Measurements from ENCODE around the gene ZNF385A.
"Not testable (repeated sequence)": the region's sequence is repeated elsewhere in the genome, so short reads cannot be mapped to it uniquely, and the experiment has no call there.

The ZNF385A gene

DNA sequence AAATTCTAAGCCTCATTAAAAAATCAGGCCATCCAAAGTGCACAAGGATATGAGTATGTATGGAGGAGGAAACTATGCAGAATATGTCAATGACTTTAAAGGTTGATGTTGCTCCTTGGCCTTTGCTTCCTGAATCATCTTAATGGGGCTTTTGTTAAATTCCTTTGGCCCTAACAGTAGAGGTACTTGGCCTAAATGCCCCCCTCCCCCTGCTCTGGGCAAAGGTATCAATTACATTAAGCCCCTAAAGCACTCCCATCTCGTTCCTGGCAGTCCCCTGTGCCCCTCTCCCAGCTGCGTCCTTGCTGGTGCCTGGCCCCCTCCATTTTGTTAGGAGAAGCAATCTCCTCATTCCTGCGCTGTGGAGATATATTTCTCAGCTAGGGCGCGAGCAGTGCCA, 54.8 kb downstream of the ZNF385A start:
- Histone ChIP-seq H3K9me3 (ENCODE audit: insufficient read depth, low read length, severe bottlenecking) (no peaks in the 10 kb centered on the region), H3K36me3 (ENCODE audit: insufficient read depth, low read length) (peaks cover 8% of the 10 kb centered on the region), H3K4me1 (ENCODE audit: insufficient read depth, low read length) (peaks cover 12% of the 10 kb centered on the region), H2AFZ (ENCODE audit: low read depth, low read length) (no peak overlapping the region), H3K27ac (ENCODE audit: low read length) (no peak overlapping the region), H3K4me3 (ENCODE audit: low read depth in 1 of 2, low read length in 2 of 2) (no peak overlapping the region), H4K20me1 (ENCODE audit: insufficient read depth, low read length) (no peaks in the 10 kb centered on the region), H3K79me2 (ENCODE audit: insufficient read depth, low read length) (peaks cover 78% of the 10 kb centered on the region), H3K27me3 (ENCODE audit: insufficient read depth, low read length, poor library complexity) (no peaks in the 10 kb centered on the region), H3K9ac (ENCODE audit: low read depth, low read length) (no peak overlapping the region), H3K4me2 (ENCODE audit: insufficient read depth, low read length) (no peak overlapping the region)
- ATAC-seq (ENCODE audit: insufficient read depth, low read depth) = no peak
- TF ChIP-seq EZH2 (IDR thresholded peaks at IDR 0.05; ENCODE audit: borderline replicate concordance, low read depth, low read length, severe bottlenecking) = no peak
- TF ChIP-seq, protein P1, sequence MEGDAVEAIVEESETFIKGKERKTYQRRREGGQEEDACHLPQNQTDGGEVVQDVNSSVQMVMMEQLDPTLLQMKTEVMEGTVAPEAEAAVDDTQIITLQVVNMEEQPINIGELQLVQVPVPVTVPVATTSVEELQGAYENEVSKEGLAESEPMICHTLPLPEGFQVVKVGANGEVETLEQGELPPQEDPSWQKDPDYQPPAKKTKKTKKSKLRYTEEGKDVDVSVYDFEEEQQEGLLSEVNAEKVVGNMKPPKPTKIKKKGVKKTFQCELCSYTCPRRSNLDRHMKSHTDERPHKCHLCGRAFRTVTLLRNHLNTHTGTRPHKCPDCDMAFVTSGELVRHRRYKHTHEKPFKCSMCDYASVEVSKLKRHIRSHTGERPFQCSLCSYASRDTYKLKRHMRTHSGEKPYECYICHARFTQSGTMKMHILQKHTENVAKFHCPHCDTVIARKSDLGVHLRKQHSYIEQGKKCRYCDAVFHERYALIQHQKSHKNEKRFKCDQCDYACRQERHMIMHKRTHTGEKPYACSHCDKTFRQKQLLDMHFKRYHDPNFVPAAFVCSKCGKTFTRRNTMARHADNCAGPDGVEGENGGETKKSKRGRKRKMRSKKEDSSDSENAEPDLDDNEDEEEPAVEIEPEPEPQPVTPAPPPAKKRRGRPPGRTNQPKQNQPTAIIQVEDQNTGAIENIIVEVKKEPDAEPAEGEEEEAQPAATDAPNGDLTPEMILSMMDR (IDR thresholded peaks at IDR 0.05; ENCODE audit: borderline replicate concordance, extremely low read depth, low read length, poor library complexity, severe bottlenecking) = no peak
- DNase-seq = no peak

DNA sequence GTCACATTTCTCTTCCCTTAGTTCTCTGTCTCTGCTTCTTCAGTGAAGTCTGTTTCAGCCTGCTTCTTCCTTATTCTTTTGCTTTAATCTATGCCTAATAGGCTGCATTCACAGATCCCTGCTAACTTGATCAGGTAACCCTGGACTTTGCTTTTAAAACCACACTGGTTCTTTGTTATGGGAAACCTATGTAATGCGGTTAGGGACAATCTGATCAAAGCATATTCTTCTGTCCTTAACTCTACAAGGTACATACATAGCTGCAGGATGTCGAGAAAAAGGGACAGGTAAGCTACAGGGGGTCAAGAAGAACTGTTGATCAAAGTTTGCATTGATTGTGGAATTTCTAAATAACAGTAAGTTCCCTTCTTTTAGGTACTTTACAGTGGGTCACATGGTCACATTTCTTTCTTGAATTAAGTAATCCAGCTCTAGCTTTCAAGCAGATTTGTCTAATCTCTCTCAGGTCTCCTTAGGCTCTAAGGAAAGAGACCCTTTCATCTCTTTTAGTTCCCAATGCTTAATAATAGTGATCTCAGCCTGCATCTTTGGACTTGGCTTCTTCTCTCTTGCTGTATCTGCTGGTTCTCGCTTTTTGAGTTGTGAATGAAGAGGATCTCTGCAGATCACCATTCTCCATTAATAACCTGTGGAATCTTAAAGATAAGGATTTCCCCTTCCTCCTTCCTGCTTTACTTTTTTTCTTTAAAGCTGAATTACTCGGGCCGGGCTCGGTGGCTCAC, 55.8 kb downstream of the ZNF385A start:
- ATAC-seq (ENCODE audit: insufficient read depth, low read depth) = no peak
- no peak overlapping the region for H3K27ac ChIP-seq (ENCODE audit: low read length)

DNA sequence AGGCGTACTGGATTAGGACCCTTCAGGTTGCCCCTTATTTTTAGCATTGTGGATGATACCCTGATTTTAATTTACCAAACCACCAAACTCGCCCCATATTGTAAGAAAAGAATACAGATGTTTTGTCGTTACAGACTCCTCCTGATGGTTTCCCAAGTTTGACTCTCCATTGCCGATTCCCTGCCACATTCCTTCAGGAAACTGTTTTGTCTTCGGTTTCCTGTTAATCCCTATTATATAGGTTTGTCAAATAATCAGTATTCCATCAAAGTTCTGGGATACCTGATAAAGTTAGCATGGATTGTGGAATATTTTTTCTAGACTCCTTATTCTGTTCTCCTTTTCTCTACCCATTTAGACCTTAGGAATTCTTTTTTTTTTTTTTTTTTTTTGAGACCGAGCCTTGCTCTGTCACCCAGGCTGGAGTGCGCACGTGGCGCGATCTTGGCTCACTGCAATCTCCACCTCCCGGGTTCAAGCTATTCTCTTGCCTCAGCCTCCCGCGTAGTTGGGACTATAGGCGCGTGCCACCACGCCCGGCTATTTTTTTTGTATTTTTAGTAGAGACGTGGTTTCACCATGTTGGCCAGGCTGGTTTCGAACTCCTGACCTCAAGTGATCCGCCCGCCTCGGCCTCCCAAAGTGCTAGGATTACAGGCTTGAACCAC, 59.0 kb downstream of the ZNF385A start:
- not testable (repeated sequence) for H3K9me3 ChIP-seq (ENCODE audit: insufficient read depth, low read length, severe bottlenecking); H3K36me3 ChIP-seq (ENCODE audit: insufficient read depth, low read length); H3K27me3 ChIP-seq (ENCODE audit: insufficient read depth, low read length, poor library complexity); ATAC-seq (ENCODE audit: insufficient read depth, low read depth); DNase-seq; H4K20me1 ChIP-seq (ENCODE audit: insufficient read depth, low read length)
- Histone ChIP-seq H3K4me1 (ENCODE audit: insufficient read depth, low read length) (peaks cover 19% of the 10 kb centered on the region), H3K27ac (ENCODE audit: low read length) (peak overlapping the region; percentile 58), H3K4me3 (ENCODE audit: low read depth in 1 of 2, low read length in 2 of 2) (peak overlapping the region; percentile 67 to 72), H2AFZ (ENCODE audit: low read depth, low read length) (peak overlapping the region; percentile 81), H3K79me2 (ENCODE audit: insufficient read depth, low read length) (peaks cover 45% of the 10 kb centered on the region), H3K4me2 (ENCODE audit: insufficient read depth, low read length) (peak overlapping the region; percentile 90), H3K9ac (ENCODE audit: low read depth, low read length) (peak overlapping the region; percentile 56)

More for the DNA sequence above, 55.8 kb downstream of the ZNF385A start:
- H3K36me3 ChIP-seq (ENCODE audit: insufficient read depth, low read length) = peaks cover 8% of the 10 kb centered on the region
- no peak overlapping the region for H3K4me3 ChIP-seq (ENCODE audit: low read depth in 1 of 2, low read length in 2 of 2)
- peaks cover 19% of the 10 kb centered on the region for H3K4me1 ChIP-seq (ENCODE audit: insufficient read depth, low read length)
- no peak for DNase-seq
- peaks cover 72% of the 10 kb centered on the region for H3K79me2 ChIP-seq (ENCODE audit: insufficient read depth, low read length)
- H2AFZ ChIP-seq (ENCODE audit: low read depth, low read length) = no peak overlapping the region
- no peaks in the 10 kb centered on the region for H3K9me3 ChIP-seq (ENCODE audit: insufficient read depth, low read length, severe bottlenecking)
- no peak overlapping the region for H3K4me2 ChIP-seq (ENCODE audit: insufficient read depth, low read length)
- H3K27me3 ChIP-seq (ENCODE audit: insufficient read depth, low read length, poor library complexity) = no peaks in the 10 kb centered on the region
- H3K9ac ChIP-seq (ENCODE audit: low read depth, low read length) = no peak overlapping the region
- TF ChIP-seq EZH2 (IDR thresholded peaks at IDR 0.05; ENCODE audit: borderline replicate concordance, low read depth, low read length, severe bottlenecking) = no peak
- TF ChIP-seq, protein P1 (IDR thresholded peaks at IDR 0.05; ENCODE audit: borderline replicate concordance, extremely low read depth, low read length, poor library complexity, severe bottlenecking) = no peak
- no peaks in the 10 kb centered on the region for H4K20me1 ChIP-seq (ENCODE audit: insufficient read depth, low read length)

All from DND-41 (cell line).